SK-N-SH (cell line): ENCODE results near the gene ERCC6L. TPM values are rescaled to one million over a fixed set of nuclear protein-coding genes. Genes with fewer than 3 reads are reported as not detected.

Experiments used
- CTCF ChIA-PET: fragments of 300-600, 350-600 bp; formaldehyde crosslinking; extraction: SDS; loops from one replicate; lab custom pipeline; 2021; lab: Yijun Ruan, JAX
- POLR2A ChIA-PET: fragments of 350-600 bp; sonication (Branson Sonifier 250); formaldehyde crosslinking; extraction: SDS; loops from one replicate; lab custom pipeline; 2020; ENCODE audit warnings: antibody characterized with exemption, inconsistent platforms; lab: Yijun Ruan, JAX
- DNase-seq: peaks from one replicate; pipeline ENCODE4 v3.0.0; 2012
- H2AFZ ChIP-seq: fragments of 200-600 bp; sonication (generic); 2 replicates; pipeline ENCODE4 v1.8.1; 2016; ENCODE audit warnings: antibody characterized with exemption, mild to moderate bottlenecking, low read depth
- H3F3A ChIP-seq: fragments of 200-600 bp; sonication (generic); replicated peaks from 2 replicates; pipeline ENCODE3; 2016; ENCODE audit warnings: antibody characterized with exemption, mild to moderate bottlenecking; ENCODE audit not compliant: insufficient read depth
- H3K27ac ChIP-seq, 2 experiments: fragments of 200-500 bp in 1 of 2; fragments of 200-600 bp in 1 of 2; sonication (Bioruptor generic) in 1 of 2; sonication (generic), shearing (Covaris generic) in 1 of 2; 2 replicates each; pipeline versions ENCODE4 v1.5.1 to v1.6.1; 2014 to 2016; ENCODE audit warnings: low read depth in 2 of 2, inconsistent platforms in 1 of 2, low read length in 1 of 2, mild to moderate bottlenecking in 1 of 2, mixed read lengths in 1 of 2
- H3K27me3 ChIP-seq: fragments of 200-600 bp; sonication (generic), shearing (Covaris generic); 2 replicates; pipeline ENCODE4 v1.6.1; 2016; ENCODE audit warnings: mixed run types; ENCODE audit not compliant: insufficient read depth
- H3K36me3 ChIP-seq, 2 experiments: fragments of 200-500 bp in 1 of 2; fragments of 200-600 bp in 1 of 2; sonication (Bioruptor generic) in 1 of 2; sonication (generic) in 1 of 2; replicated peaks in 1 of 2; 2 replicates each; pipeline versions ENCODE3 to v1.5.1; 2014 to 2016; ENCODE audit warnings: low read length in 1 of 2, mild to moderate bottlenecking in 1 of 2; ENCODE audit not compliant: insufficient read depth in 2 of 2, control insufficient read depth in 1 of 2
- H3K4me1 ChIP-seq, 2 experiments: fragments of 200-500 bp in 1 of 2; fragments of 200-600 bp in 1 of 2; sonication (Bioruptor generic) in 1 of 2; sonication (generic), shearing (Covaris generic) in 1 of 2; 2 replicates each; pipeline versions ENCODE4 v1.5.1 to v1.6.1; 2014 to 2016; ENCODE audit warnings: low read depth in 1 of 2, low read length in 1 of 2, mixed run types in 1 of 2; ENCODE audit not compliant: insufficient read depth in 2 of 2, control insufficient read depth in 1 of 2
- H3K4me2 ChIP-seq: fragments of 200-600 bp; sonication (generic), shearing (Covaris generic); 2 replicates; pipeline ENCODE4 v1.6.1; 2017; ENCODE audit warnings: mixed run types
- H3K4me3 ChIP-seq, 2 experiments: fragments of 200-500 bp in 1 of 2; fragments of 200-600 bp in 1 of 2; sonication (Bioruptor generic) in 1 of 2; sonication (generic), shearing (Covaris generic) in 1 of 2; 2 replicates each; pipeline versions ENCODE4 v1.5.1 to v1.8.1; 2014 to 2016; ENCODE audit warnings: low read depth in 2 of 2, inconsistent platforms in 1 of 2, low read length in 1 of 2, mild to moderate bottlenecking in 1 of 2, mixed read lengths in 1 of 2, moderate library complexity in 1 of 2
- H3K79me2 ChIP-seq: fragments of 200-600 bp; sonication (generic); 2 replicates; pipeline ENCODE4 v1.8.1; 2017; ENCODE audit warnings: mild to moderate bottlenecking; ENCODE audit not compliant: insufficient read depth
- H3K9ac ChIP-seq: fragments of 200-600 bp; sonication (generic); 2 replicates; pipeline ENCODE4 v1.6.1; 2017; ENCODE audit warnings: mixed run types
- H3K9me2 ChIP-seq: fragments of 200-600 bp; sonication (generic); 2 replicates; pipeline ENCODE4 v1.6.1; 2017; ENCODE audit warnings: mixed run types
- H3K9me3 ChIP-seq: fragments of 200-600 bp; sonication (generic); 2 replicates; pipeline ENCODE4 v1.6.1; 2017; ENCODE audit warnings: mixed run types, mild to moderate bottlenecking, moderate library complexity
- H4K20me1 ChIP-seq: fragments of 200-600 bp; sonication (generic); 2 replicates; pipeline ENCODE4 v1.6.1; 2017; ENCODE audit warnings: mild to moderate bottlenecking, mixed run types; ENCODE audit not compliant: insufficient read depth
- ELF1 ChIP-seq: IDR thresholded peaks from 2 replicates; pipeline ENCODE4 v1.4.0; 2012
- FOSL2 ChIP-seq: IDR thresholded peaks from 2 replicates; pipeline ENCODE4 v1.4.0; 2012; ENCODE audit warnings: low read depth, mild to moderate bottlenecking, moderate library complexity, borderline replicate concordance
- JUND ChIP-seq: IDR thresholded peaks from 2 replicates; pipeline ENCODE4 v1.4.0; 2012
- MEF2A ChIP-seq: IDR thresholded peaks from 2 replicates; pipeline ENCODE4 v1.4.0; 2012; ENCODE audit warnings: low read depth, borderline replicate concordance
- MXI1 ChIP-seq: IDR thresholded peaks from 2 replicates; pipeline ENCODE4 v1.6.1; 2012; ENCODE audit warnings: mild to moderate bottlenecking, low read depth, low read length, improper control_type of control experiment
- NFIC ChIP-seq: IDR thresholded peaks from 2 replicates; pipeline ENCODE4 v1.4.0; 2012; ENCODE audit warnings: borderline replicate concordance
- RAD21 ChIP-seq: IDR thresholded peaks from 2 replicates; pipeline ENCODE4 v1.6.1; 2012; ENCODE audit warnings: mild to moderate bottlenecking, low read length
- RFX5 ChIP-seq: IDR thresholded peaks from 2 replicates; pipeline ENCODE4 v1.6.1; 2012; ENCODE audit warnings: mild to moderate bottlenecking, improper control_type of control experiment, low read length
- TCF12 ChIP-seq: IDR thresholded peaks from 2 replicates; pipeline ENCODE4 v1.4.0; 2012
- TEAD4 ChIP-seq: IDR thresholded peaks from 2 replicates; pipeline ENCODE4 v1.4.0; 2012; ENCODE audit warnings: mild to moderate bottlenecking, borderline replicate concordance; ENCODE audit not compliant: insufficient read depth
- WGBS: methylation state at CpG from one replicate; pipeline ENCODE4 v1.1.6; 2017; ENCODE audit warnings: low lambda C conversion rate; 5-methylcytosine and 5-hydroxymethylcytosine counted together
- polyA plus RNA-seq, 3 experiments: library from polyadenylated mRNA; depleted of rRNA; stranded (reverse); fragments of >200 nt; gene quantifications; 2 replicates each; pipeline ENCODE4 v1.2.3, GENCODE V29; 2012
- TF ChIP-seq, protein P1 (sequence below): IDR thresholded peaks from 2 replicates; pipeline ENCODE4 v1.4.0; 2012; ENCODE audit warnings: low read depth

ERCC6L gene
- polyA plus RNA-seq, 1 of the 3 experiments (the other 2 are of a cell fraction): 1.5 TPM

DNA sequence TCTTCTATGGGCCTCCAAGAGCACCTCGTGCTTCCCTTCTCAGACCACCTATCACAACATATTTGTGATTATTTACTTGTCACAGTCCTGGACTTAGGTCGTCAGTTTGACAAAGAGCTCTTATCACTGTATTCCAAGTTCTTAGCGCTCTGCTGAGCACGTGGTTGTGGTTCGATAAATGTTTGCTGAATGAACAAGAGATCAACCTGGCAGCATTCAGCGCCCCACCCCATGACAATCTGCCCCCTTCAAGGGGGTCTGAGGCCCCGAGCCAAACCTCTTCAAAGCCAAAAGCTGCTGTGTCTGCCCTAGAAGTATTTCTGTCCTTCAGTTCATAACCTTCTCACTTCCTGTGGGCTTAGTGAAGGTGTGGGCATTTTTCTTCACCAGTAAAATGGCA lies 23.2 kb upstream of the ERCC6L start:
- Histone ChIP-seq H3K27me3 (no peaks in the 10 kb centered on the region), H3K27ac (no peak overlapping the region), H3K79me2 (no peaks in the 10 kb centered on the region), H3K4me3 (no peak overlapping the region), H3K9me2 (no peaks in the 10 kb centered on the region), H3K9ac (no peak overlapping the region)
- ChIA-PET CTCF (interaction anchor here (1.6 kb wide), 1 partner anchor 15 kb away, joined by 4 read pairs; no protein-coding TSS in a partner anchor), POLR2A (no interaction called here)
- 80% methylated on average over 7 of the region's 7 CpGs for WGBS
- no peak for DNase-seq
- TF ChIP-seq MXI1: no peak
- TF ChIP-seq, all 33 proteins: peak for 0
- Histone ChIP-seq H3F3A (peaks cover 10% of the 10 kb centered on the region), H3K9me3 (no peaks in the 10 kb centered on the region), H3K4me1 (no peaks in the 10 kb centered on the region), H2AFZ (no peak overlapping the region), H3K4me2 (no peak overlapping the region), H3K36me3 (no peaks in the 10 kb centered on the region), H4K20me1 (no peaks in the 10 kb centered on the region)

DNA sequence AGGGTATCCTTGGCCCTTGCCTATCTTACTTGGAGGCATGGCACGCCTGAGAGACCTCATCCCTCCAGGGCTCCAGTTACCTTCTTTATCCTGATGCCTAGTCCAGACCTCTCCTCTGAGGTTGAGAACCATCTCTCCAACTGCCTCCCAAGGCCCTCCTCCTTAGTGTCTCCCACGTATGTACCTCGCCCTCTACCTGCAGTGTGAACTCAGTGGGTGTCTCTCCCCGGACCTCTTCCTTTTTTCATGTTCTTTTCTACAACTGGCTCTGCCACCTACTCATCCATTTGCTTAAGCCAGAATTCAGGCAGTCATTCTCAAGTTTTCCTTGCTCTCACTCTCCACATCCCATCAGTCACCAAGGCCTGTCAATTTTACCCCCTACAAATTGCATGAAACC lies 21.6 kb upstream of the ERCC6L start:
- Histone ChIP-seq H3K4me3 (no peak overlapping the region), H3K27ac (no peak overlapping the region), H3F3A (peaks cover 2% of the 10 kb centered on the region), H3K9ac (no peak overlapping the region), H3K36me3 (no peaks in the 10 kb centered on the region), H2AFZ (no peak overlapping the region), H3K4me1 (no peaks in the 10 kb centered on the region), H3K4me2 (no peak overlapping the region), H4K20me1 (no peaks in the 10 kb centered on the region), H3K9me2 (no peaks in the 10 kb centered on the region), H3K27me3 (no peaks in the 10 kb centered on the region)
- DNase-seq: no peak
- CTCF ChIA-PET: interaction anchor here (1.2 to 1.5 kb wide), 2 partner anchors 17 kb away, joined by 3 read pairs; no protein-coding TSS in a partner anchor
- POLR2A ChIA-PET: no interaction called here
- 92% methylated on average over 4 of the region's 4 CpGs for WGBS
- TF ChIP-seq TCF12 (no peak), RAD21 (no peak), RFX5 (no peak), ELF1 (no peak)
- TF ChIP-seq, all 33 proteins: peak for 0
- no peaks in the 10 kb centered on the region for H3K79me2 ChIP-seq
- H3K9me3 ChIP-seq: no peaks in the 10 kb centered on the region

DNA sequence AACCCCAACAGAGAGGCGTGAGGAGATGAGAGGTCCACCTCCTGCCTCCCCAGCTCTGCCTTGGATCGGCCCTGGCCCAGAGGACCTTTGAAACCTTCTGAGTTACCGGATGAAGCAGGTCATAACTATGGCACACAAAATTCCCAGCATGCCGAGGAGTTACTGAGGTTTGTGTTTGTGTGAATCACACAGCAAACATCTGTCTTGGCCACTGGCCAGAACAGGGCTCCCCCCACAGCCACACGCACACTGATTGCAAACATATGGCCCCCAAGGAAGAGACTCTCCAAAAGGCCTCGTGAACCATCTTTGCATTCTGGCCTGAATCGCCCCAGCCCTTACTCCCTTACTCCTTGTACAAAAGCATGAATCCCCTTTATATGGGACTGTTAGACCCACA lies 19.3 kb upstream of the ERCC6L start:
- TF ChIP-seq TCF12: peak; percentile 87
- TF ChIP-seq JUND: peak; percentile 44; the same call in 1 of the 2 replicates
- TF ChIP-seq, protein P1, sequence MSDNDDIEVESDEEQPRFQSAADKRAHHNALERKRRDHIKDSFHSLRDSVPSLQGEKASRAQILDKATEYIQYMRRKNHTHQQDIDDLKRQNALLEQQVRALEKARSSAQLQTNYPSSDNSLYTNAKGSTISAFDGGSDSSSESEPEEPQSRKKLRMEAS: 0 out of 2 replicates have a peak, but pooled peaks have one; percentile 44
- peak; percentile 59; the same call in 1 of the 2 replicates for TF ChIP-seq FOSL2
- peak; percentile 26; the same call in 1 of the 2 replicates for TF ChIP-seq TEAD4
- TF ChIP-seq MEF2A: no peak
- TF ChIP-seq ELF1: no peak
- TF ChIP-seq NFIC: peak; percentile 92
- Histone ChIP-seq H3F3A (peaks cover 2% of the 10 kb centered on the region), H3K79me2 (no peaks in the 10 kb centered on the region), H3K9ac (no peak overlapping the region), H3K9me3 (no peaks in the 10 kb centered on the region), H3K27ac (no peak overlapping the region), H3K4me2 (no peak overlapping the region), H3K36me3 (no peaks in the 10 kb centered on the region), H4K20me1 (no peaks in the 10 kb centered on the region), H3K9me2 (no peaks in the 10 kb centered on the region), H3K4me1 (no peaks in the 10 kb centered on the region), H3K27me3 (no peaks in the 10 kb centered on the region), H2AFZ (no peak overlapping the region), H3K4me3 (no peak overlapping the region)
- 59% methylated on average over 6 of the region's 7 CpGs for WGBS
- peak; percentile 52 for DNase-seq
- ChIA-PET CTCF (interaction anchor here (1.4 kb wide), 1 partner anchor 10 kb away, joined by 4 read pairs; no protein-coding TSS in a partner anchor), POLR2A (interaction anchor here (1.0 kb wide), 1 partner anchor 19 kb away, joined by 4 read pairs; the partner anchor contains the start of gene RPS4X)
